RPMI8226 (cell line): ENCODE data around the gene PRR13.
"Not testable (repeated sequence)": the region's sequence is repeated elsewhere in the genome, so short reads cannot be mapped to it uniquely, and the experiment has no call there.

Experiments
- DNase-seq: peaks from one replicate; pipeline ENCODE4 v3.0.0-alpha.2; 2015

Gene PRR13

DNA sequence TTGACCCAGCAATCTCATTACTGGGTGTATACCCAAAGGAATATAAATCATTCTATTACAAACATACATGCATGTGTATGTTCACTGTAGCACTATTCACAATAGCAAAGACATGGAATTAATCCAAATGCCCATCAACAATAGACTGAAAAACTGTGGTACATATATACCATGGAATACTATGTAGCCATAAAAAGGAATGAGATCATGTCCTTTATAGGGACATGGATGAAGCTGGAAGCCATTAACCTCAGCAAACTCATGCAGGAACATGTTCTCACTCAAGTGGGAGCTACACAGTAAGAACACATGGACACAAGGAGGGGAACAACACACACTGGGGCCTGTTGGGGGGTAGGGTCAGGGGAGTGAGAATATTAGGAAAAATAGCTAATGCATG, 2.0 kb upstream of the PRR13 start:
- not testable (repeated sequence) for DNase-seq

DNA sequence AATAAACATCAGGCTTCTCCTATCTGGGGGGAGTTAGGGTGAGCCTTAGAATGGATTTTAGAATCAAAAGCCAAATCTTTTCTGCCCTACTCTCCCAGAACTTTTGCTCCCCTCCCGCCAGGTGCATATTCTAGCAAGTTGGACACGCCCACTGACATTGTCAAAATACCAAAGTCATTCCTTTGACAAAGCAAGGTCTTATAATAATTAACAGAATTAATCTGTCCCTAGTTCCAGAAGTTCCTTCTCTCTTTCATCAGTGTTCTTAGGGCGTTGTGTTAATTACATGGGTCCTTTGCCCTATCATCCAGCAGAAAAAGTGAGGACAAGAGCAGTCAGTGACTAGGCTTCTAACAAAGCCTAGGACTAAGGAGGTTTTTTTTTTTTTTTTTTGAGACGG, 2.4 kb downstream of the PRR13 start:
- peak; percentile 1 for DNase-seq

GRCh38 chr12:53444593-53445325, 3.2 kb downstream of the PRR13 start:
- not testable (repeated sequence) for DNase-seq

DNA sequence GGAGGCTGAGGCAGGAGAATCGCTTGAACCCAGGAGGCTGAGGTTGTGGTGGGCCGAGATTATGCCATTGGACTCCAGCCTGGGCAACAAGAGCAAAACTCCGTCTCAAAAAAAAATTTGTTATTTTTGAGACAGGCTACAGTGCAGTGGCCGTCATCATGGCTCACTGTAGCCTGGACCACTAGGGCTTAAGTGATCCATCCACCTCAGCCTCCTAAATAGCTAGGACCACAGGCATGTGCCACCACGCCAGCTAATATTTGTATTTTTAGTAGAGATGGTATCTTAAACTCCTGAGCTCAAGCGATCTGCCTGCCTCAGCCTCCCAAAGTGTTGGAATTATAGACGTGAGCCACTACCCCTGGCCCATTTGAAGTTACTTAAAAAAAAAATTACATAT, 9.4 kb downstream of the PRR13 start:
- DNase-seq: peak; percentile 1

DNA sequence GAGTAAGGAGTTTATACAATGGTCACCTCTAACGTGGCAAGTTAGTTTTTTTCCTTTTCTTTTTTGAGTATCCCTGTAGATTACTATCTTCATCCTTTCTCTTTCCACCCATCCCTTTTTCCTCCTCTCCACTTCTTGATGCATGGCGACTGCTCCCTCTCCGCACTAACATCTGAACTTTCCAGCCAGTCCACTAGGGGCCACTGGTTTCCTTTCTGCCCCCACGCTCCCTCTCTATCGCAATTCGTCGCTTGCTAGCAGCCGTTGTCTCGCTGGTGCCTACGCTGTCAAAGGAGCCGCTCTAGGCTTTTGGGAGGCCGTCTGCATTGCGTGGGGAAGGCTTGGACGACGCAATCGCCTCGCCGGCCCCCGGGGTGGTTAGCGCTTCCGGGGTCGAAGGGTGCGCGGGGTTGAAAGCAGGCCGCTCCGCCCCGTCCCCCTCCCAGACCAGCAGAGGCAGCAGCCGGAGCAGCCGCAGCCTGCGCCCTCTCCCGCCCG, 10.2 kb downstream of the PRR13 start, which contains the start of gene PCBP2:
Gene PCBP2, plus strand, starts transcription at position 442 of the 498 bp plus-strand sequence. CDS start 2,699 bp downstream, outside the sequence.
- peak; percentile 99 for DNase-seq

- DNase-seq: peak; percentile 82
Measured at GRCh38 chr12:53452159-53453077, 10.9 kb downstream of the PRR13 start.

- peak; percentile 86 for DNase-seq
Measured at GRCh38 chr12:53453953-53454640, 12.6 kb downstream of the PRR13 start.

GRCh38 chr12:53454707-53455106, 13.2 kb downstream of the PRR13 start:
- DNase-seq: peak; percentile 1

DNA sequence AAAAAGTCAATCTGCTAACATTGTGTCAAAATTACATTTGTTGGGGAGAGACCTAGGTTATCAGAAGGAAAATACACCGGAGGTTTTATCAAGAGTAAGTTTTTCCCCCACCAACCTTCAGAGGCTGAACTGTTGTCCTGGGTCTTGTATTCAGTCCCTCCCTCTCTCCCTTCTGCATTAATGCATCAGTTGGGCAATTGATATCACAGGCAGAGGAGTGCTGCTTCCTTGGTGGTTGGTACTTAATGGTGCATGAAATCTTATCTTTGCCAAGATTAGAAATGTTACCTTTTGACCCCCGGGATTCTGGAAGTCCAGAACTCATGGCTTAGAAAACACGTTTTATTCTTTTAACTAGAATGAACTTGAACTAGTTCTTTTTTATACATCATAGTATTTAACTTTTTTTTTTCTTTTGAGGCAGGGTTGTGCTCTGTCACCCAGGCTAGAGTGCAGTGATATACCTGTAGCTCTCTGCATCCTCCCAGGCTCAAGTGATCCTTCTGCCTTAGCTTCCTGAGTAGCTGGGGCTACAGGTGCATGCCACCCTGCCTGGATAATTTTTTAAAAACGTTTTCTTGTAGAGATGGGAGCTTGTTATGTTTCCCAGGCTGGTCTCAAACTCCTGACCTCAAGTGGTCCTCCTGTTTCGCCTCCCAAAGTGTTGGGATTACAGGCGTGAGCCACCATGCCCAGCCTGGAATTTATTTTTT, 15.3 kb downstream of the PRR13 start:
- DNase-seq: peak; percentile 1

GRCh38 chr12:53459097-53459496, 17.6 kb downstream of the PRR13 start:
- no peak for DNase-seq

- peak; percentile 86 for DNase-seq
Measured at GRCh38 chr12:53461059-53461458, 19.5 kb downstream of the PRR13 start.

DNA sequence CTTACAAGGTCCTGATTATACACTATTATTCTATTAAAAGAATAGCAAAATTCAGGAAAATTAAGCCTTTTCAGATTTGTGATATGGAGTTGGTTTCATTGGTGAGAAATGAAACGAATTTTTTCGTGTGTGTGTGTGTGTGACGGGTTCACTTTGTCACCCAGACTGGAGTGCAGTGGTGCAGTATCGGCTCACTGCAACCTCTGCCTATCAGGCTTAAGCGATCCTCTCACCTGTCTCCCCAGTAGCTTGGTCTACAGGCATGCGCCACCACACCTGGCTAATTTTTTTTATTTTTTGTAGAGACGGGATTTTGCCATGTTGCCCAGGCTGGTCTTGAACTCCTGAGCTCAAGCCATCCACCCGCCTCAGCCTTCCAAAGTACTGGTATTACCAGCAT, 20.1 kb downstream of the PRR13 start:
- no peak for DNase-seq

DNA sequence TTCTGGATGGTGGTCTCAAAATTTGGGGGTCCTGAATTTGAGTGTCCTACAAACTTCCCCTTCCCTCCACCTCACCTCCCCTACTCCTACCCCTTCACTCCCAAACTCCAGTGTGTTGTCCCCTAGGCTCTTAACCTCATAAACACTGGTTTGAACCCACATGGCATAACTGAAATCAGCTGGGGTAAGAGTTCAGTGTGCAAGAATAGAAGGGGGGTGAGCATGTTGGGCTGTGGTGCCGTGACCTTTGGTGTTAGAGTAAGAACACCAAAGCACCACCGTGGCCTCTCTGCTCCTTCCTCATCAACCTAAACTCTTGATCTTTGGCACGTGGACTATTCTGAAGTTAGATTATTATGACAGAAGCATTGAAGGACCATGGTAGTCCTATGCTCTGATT, 21.4 kb downstream of the PRR13 start:
- DNase-seq: no peak

DNA sequence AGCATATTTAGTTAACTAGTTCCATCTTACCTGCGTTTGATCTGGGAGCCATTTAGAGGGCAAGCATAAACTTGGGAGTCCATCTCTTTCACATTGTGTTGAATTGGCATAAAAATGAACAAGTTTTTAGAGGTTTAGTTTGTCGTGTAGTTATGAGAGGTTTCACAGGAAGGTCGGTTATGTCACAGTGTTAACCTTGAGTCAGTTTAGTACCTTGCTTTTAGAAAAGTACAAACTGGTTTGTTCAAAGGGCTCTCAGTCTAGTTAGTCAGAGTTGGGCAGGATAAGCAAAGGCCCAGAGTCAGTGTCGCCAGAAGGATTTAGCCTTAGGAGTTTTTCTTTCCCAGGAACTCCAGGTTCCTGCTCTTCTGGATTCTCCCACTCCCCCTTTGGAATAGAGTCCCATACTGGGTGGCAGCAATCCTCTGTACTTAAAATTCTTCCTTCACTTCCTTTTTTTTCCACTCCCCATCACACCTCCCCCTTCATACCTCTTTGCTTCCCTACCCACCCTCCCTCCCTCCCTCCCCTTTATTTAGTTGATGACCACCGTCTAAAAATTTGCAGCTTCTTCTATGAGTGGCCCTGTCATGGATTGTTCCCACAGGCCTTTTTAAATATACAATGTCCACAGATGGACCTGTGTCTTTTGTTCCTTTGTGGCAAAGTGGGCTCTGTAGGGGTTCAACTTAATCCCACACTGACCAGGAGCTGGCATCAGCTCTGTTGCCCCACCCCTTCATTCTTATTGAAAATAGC, 22.4 kb downstream of the PRR13 start:
- no peak for DNase-seq

DNA sequence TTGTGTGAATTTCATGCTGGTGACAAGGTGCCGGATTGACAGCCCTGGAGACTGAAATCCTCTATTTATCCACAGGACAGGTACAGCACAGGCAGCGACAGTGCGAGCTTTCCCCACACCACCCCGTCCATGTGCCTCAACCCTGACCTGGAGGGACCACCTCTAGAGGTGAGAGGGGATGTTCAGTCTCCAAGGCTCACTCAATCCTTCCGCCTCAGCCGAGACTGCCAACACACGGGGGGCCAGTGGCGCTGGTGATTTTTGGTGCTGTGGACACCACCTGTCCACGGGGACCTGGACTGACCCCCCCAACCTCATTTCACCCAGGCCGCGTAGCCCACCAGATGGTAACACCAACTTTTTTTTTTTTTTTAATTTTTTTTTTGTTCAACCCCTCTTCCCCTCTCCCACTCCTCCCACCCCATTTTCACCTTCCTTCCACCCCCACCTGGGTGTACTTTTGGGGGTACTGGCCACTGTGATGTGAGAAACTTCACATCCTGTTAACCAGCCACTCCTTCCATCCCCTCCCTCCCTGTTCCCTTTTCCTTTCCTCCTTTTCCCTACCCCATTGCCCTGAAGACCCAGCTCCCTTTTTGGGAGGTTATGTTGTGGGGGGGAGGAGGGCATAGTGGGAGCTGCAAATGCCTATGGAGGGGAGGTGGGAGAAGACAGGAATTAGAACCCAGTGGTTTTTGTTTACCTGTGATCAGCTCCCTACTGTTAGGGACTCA, 23.3 kb downstream of the PRR13 start:
- no peak for DNase-seq

- peak; percentile 52 for DNase-seq
Measured at GRCh38 chr12:53465679-53466078, 24.1 kb downstream of the PRR13 start.

DNA sequence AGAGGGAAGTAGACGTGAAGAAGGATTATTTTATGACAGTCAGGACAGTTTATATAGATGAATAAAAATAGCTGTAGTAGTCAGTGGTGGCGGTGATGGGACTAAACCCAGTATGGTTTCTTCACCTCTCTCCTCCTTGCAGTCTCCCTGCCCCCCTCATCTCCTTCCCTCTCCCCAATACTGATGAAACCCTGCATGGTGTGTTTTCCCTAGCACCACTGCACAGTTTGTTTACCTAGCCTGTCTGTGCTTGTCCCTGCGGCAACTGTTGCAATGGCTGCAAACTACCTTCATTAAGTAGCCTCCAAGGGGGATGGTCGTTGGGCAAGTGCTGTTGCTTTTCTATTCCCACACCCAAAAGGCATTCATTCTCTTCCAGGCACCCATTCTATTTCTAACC, 25.1 kb downstream of the PRR13 start:
- no peak for DNase-seq

GRCh38 chr12:53467082-53467481, 25.5 kb downstream of the PRR13 start:
- DNase-seq: no peak

- DNase-seq: peak; percentile 68
Measured at GRCh38 chr12:53467880-53468279, 26.3 kb downstream of the PRR13 start.

GRCh38 chr12:53468282-53468681, 26.7 kb downstream of the PRR13 start:
- DNase-seq: peak; percentile 19

- DNase-seq: no peak
Measured at GRCh38 chr12:53472056-53472582, 30.6 kb downstream of the PRR13 start.
